Epithelial cell of proximal tubule (primary cell): ENCODE measurements around the gene STYX. TPM values are rescaled to one million over a fixed set of nuclear protein-coding genes. Genes with fewer than 3 reads are reported as not detected.
A peak's percentile ranks its signal among the peaks of the same experiment; 100 is the strongest.

Source experiments
- DNase-seq: peaks from one replicate; pipeline ENCODE4 v3.0.0-alpha.2; 2011; ENCODE audit warnings: low read depth
- H3K4me3 ChIP-seq: 2 replicates; pipeline ENCODE4 v1.5.1; 2011; ENCODE audit warnings: low read depth, mild to moderate bottlenecking, low read length
- total RNA-seq: library from RNA; depleted of rRNA; stranded (reverse); fragments of >200 nt; gene quantifications from 2 replicates; pipeline ENCODE4 v1.2.3, GENCODE V29; 2015
- TF ChIP-seq, protein P1 (sequence below): conservative IDR thresholded peaks from 2 replicates; pipeline ENCODE4 v1.5.1; 2012; ENCODE audit warnings: low read depth, mild to moderate bottlenecking, low read length

STYX gene
- total RNA-seq, 1 donor from 2014 or later: 12.2 TPM

GRCh38 chr14:52703664-52704063, 26.3 kb upstream of the STYX start:
- no peak for DNase-seq
- TF ChIP-seq, protein P1, sequence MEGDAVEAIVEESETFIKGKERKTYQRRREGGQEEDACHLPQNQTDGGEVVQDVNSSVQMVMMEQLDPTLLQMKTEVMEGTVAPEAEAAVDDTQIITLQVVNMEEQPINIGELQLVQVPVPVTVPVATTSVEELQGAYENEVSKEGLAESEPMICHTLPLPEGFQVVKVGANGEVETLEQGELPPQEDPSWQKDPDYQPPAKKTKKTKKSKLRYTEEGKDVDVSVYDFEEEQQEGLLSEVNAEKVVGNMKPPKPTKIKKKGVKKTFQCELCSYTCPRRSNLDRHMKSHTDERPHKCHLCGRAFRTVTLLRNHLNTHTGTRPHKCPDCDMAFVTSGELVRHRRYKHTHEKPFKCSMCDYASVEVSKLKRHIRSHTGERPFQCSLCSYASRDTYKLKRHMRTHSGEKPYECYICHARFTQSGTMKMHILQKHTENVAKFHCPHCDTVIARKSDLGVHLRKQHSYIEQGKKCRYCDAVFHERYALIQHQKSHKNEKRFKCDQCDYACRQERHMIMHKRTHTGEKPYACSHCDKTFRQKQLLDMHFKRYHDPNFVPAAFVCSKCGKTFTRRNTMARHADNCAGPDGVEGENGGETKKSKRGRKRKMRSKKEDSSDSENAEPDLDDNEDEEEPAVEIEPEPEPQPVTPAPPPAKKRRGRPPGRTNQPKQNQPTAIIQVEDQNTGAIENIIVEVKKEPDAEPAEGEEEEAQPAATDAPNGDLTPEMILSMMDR: no peak
- H3K4me3 ChIP-seq: no peak overlapping the region

DNA sequence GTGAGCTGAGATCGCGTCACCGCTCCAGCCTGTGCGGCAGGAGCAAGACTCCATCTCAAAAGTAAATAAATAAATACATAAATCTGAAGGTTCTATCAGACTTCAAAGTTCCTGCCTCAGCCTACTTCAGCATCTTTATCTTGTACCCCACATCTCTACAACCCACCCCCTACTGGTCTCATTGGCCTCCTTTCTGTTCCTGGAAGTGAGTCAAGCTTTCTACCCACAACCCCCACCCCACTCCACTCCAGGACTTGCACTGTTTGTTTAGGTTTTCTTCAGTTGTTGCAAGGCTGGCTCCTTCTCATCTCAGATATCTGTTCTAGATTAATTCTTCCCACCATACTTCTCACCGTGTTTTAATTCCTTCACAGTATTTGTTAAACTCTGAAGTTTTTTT, 23.7 kb upstream of the STYX start:
- no peak for DNase-seq
- TF ChIP-seq, protein P1: no peak
- peak overlapping the region; percentile 82 for H3K4me3 ChIP-seq

- TF ChIP-seq, protein P1: no peak
- peak within 1 kb of the TSS; percentile 82 for H3K4me3 ChIP-seq
- DNase-seq: no peak
Measured at GRCh38 chr14:52706724-52707706, 23.0 kb upstream of the STYX start, which contains the start of gene PSMC6. Gene PSMC6 (plus strand): TSS chr14:52707200. CDS start chr14:52707220, 20 bp downstream.

- TF ChIP-seq, protein P1: no peak
Measured at GRCh38 chr14:52711666-52712065, 18.3 kb upstream of the STYX start.

DNA sequence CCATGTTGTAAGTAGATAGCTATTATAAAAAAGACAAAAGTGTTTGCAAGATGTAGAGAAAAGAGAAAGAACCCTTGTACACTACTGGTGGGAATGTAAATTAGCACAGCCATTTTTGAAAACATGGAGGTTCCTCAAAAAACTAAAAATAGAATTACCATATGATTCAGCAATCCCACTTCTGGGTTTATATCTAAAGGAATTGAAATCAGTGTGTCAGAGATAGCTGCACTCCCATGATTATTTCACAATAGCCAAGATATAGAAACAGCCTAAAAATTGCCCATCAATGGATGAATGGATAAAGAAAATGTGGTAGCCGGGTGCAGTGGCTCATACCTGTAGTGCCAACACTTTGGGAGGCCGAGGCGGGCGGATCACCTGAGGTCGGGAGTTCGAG, 13.8 kb upstream of the STYX start:
- no peak for DNase-seq
- H3K4me3 ChIP-seq: no peak overlapping the region
- TF ChIP-seq, protein P1: no peak

More at GRCh38 chr14:52711666-52712065, 18.3 kb upstream of the STYX start:
- DNase-seq: no peak
- no peak overlapping the region for H3K4me3 ChIP-seq

GRCh38 chr14:52723514-52724359, 6.2 kb upstream of the STYX start:
- no peak overlapping the region for H3K4me3 ChIP-seq
- TF ChIP-seq, protein P1: no peak
- DNase-seq: no peak
